Measurements from ENCODE around the gene MGRN1. TPM values are rescaled to one million over a fixed set of nuclear protein-coding genes. Genes with fewer than 3 reads are reported as not detected.

MGRN1 gene
- total and polyA plus RNA-seq, 2 of the 13 experiments (the other 11 are each of a cell fraction or from before 2014, with no cell fraction given), result 11.9 to 12.6 TPM

DNA sequence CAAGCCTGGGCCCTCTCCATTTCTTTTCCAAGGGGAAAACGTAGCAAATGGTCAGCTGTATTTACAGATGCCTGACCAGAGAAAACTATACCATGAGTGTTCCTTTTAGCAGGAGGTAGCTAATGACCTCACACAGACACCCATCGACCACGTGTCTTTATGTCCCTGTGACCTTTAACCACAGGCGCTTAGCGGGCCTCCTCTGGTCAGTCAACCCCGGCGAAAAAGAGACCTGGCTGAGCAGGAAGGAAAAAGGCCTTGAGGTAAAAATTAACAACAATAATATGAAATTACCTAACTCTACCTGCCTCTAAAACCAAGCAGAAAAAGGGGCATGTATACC, 77.8 kb downstream of the MGRN1 start (continued):
- TF ChIP-seq ZNF564 (CRISPR knock-in tag; IDR thresholded peaks at IDR 0.05) (no peak), SMC3 (IDR thresholded peaks at IDR 0.05; ENCODE audit: low read length) (no peak), MBD4 (IDR thresholded peaks at IDR 0.05; ENCODE audit: borderline replicate concordance, low read length) (no peak), ZNF746 (CRISPR knock-in tag; IDR thresholded peaks at IDR 0.05) (no peak), GPN1 (CRISPR knock-in tag; IDR thresholded peaks at IDR 0.05; ENCODE audit: borderline replicate concordance) (no peak), PPARG (CRISPR knock-in tag; conservative IDR thresholded peaks at IDR 0.05) (0 out of 2 replicates have a peak, but pooled peaks have one; percentile 26), RBAK (CRISPR knock-in tag; IDR thresholded peaks at IDR 0.05) (no peak), POLR2G (IDR thresholded peaks at IDR 0.05; ENCODE audit: low read depth, low read length) (no peak), TGIF2 (CRISPR knock-in tag; IDR thresholded peaks at IDR 0.05) (no peak), ZEB1 (IDR thresholded peaks at IDR 0.05; ENCODE audit: insufficient replicate concordance, low read depth) (no peak), CHD4 (IDR thresholded peaks at IDR 0.05; ENCODE audit: borderline replicate concordance, low read length) (no peak), ZNF674 (CRISPR knock-in tag; IDR thresholded peaks at IDR 0.05; ENCODE audit: low read depth) (no peak), ZMYM4 (CRISPR knock-in tag; IDR thresholded peaks at IDR 0.05) (no peak), GATAD2A (CRISPR knock-in tag; IDR thresholded peaks at IDR 0.05) (peak; percentile 35; the same call in 1 of the 2 replicates), POLR2A (IDR thresholded peaks at IDR 0.05; ENCODE audit: insufficient read depth in 1 of 2, low read depth in 2 of 2, low read length in 2 of 2) (no peak), ZNF570 (CRISPR knock-in tag; IDR thresholded peaks at IDR 0.05; ENCODE audit: borderline replicate concordance) (no peak), ARNTL (CRISPR knock-in tag; IDR thresholded peaks at IDR 0.05) (peak; percentile 45; the same call in 1 of the 2 replicates)
- TF ChIP-seq, protein P1, sequence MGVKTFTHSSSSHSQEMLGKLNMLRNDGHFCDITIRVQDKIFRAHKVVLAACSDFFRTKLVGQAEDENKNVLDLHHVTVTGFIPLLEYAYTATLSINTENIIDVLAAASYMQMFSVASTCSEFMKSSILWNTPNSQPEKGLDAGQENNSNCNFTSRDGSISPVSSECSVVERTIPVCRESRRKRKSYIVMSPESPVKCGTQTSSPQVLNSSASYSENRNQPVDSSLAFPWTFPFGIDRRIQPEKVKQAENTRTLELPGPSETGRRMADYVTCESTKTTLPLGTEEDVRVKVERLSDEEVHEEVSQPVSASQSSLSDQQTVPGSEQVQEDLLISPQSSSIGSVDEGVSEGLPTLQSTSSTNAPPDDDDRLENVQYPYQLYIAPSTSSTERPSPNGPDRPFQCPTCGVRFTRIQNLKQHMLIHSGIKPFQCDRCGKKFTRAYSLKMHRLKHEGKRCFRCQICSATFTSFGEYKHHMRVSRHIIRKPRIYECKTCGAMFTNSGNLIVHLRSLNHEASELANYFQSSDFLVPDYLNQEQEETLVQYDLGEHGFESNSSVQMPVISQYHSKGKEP (CRISPR knock-in tag; IDR thresholded peaks at IDR 0.05), result no peak
- TF ChIP-seq, protein P2, sequence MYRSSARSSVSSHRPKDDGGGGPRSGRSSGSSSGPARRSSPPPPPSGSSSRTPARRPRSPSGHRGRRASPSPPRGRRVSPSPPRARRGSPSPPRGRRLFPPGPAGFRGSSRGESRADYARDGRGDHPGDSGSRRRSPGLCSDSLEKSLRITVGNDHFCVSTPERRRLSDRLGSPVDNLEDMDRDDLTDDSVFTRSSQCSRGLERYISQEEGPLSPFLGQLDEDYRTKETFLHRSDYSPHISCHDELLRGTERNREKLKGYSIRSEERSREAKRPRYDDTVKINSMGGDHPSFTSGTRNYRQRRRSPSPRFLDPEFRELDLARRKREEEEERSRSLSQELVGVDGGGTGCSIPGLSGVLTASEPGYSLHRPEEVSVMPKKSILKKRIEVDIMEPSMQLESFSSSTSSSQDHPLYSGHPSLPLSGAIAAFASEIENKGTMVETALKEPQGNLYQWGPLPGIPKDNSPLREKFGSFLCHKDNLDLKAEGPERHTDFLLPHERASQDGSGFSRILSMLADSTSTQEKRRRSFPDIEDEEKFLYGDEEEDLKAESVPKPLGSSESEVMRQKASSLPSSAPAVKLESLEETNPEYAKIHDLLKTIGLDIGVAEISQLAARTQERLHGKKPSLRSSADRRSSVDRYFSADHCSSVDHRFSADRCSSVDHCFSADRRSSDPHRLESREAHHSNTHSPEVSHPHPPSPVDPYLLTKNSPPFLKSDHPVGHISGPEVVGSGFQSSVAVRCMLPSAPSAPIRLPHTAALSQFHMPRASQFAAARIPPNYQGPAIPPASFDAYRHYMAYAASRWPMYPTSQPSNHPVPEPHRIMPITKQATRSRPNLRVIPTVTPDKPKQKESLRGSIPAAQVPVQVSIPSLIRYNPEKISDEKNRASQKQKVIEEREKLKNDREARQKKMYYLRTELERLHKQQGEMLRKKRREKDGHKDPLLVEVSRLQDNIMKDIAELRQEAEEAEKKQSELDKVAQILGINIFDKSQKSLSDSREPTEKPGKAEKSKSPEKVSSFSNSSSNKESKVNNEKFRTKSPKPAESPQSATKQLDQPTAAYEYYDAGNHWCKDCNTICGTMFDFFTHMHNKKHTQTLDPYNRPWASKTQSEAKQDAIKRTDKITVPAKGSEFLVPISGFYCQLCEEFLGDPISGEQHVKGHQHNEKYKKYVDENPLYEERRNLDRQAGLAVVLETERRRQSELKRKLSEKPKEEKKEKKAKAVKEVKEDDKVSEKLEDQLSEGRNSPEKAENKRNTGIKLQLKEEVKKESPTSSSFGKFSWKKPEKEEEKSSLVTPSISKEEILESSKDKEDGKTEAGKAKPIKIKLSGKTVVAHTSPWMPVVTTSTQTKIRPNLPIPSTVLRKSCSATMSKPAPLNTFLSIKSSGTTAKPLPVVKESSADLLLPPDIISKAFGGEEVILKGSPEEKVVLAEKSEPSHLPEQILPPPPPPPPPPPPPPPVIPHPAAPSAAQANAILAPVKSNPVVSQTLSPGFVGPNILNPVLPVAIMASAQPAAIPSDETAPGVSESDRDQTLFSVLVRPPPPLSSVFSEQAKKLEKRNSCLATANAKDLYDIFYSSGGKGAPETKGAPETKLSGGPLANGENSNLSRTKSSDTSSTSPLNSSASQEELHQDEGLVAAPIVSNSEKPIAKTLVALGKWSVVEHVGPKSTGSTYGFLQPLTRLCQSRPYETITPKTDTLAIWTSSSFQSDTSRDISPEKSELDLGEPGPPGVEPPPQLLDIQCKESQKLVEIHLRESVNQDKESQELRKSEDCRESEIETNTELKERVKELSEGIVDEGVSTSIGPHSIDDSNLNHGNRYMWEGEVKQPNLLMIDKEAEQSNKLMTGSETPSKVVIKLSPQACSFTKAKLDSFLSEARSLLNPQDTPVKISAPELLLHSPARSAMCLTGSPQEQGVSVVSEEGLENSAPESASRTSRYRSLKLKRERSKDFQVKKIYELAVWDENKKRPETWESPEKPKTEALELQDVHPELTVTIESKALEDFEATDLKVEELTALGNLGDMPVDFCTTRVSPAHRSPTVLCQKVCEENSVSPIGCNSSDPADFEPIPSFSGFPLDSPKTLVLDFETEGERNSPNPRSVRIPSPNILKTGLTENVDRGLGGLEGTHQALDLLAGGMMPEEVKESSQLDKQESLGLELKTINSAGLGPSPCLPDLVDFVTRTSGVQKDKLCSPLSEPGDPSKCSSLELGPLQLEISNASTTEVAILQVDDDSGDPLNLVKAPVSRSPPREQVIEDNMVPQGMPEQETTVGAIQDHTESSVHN (CRISPR knock-in tag; IDR thresholded peaks at IDR 0.05), result no peak
- TF ChIP-seq, protein P3, sequence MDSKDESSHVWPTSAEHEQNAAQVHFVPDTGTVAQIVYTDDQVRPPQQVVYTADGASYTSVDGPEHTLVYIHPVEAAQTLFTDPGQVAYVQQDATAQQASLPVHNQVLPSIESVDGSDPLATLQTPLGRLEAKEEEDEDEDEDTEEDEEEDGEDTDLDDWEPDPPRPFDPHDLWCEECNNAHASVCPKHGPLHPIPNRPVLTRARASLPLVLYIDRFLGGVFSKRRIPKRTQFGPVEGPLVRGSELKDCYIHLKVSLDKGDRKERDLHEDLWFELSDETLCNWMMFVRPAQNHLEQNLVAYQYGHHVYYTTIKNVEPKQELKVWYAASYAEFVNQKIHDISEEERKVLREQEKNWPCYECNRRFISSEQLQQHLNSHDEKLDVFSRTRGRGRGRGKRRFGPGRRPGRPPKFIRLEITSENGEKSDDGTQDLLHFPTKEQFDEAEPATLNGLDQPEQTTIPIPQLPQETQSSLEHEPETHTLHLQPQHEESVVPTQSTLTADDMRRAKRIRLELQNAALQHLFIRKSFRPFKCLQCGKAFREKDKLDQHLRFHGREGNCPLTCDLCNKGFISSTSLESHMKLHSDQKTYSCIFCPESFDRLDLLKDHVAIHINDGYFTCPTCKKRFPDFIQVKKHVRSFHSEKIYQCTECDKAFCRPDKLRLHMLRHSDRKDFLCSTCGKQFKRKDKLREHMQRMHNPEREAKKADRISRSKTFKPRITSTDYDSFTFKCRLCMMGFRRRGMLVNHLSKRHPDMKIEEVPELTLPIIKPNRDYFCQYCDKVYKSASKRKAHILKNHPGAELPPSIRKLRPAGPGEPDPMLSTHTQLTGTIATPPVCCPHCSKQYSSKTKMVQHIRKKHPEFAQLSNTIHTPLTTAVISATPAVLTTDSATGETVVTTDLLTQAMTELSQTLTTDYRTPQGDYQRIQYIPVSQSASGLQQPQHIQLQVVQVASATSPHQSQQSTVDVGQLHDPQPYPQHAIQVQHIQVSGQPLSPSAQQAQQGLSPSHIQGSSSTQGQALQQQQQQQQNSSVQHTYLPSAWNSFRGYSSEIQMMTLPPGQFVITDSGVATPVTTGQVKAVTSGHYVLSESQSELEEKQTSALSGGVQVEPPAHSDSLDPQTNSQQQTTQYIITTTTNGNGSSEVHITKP (CRISPR knock-in tag; IDR thresholded peaks at IDR 0.05; ENCODE audit: low read depth), result no peak

All from HepG2 (cell line).